HL-60/S4 treated with phorbol 12-myristate 13-acetate at 8.2 ng/mL for 4 days and 3 days (cell line): ENCODE data around the gene PFN4.
"Not testable (repeated sequence)": the region's sequence is repeated elsewhere in the genome, so short reads cannot be mapped to it uniquely, and the experiment has no call there.

Source experiments
- in situ Hi-C: fragments of 300-500 bp; cut with MboI; formaldehyde crosslinking; loops from 2 replicates; pipeline ENCODE4 v1.15.0; 2022; ENCODE audit warnings: low sequenced_read_pairs

PFN4 gene, protein sequence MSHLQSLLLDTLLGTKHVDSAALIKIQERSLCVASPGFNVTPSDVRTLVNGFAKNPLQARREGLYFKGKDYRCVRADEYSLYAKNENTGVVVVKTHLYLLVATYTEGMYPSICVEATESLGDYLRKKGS

DNA sequence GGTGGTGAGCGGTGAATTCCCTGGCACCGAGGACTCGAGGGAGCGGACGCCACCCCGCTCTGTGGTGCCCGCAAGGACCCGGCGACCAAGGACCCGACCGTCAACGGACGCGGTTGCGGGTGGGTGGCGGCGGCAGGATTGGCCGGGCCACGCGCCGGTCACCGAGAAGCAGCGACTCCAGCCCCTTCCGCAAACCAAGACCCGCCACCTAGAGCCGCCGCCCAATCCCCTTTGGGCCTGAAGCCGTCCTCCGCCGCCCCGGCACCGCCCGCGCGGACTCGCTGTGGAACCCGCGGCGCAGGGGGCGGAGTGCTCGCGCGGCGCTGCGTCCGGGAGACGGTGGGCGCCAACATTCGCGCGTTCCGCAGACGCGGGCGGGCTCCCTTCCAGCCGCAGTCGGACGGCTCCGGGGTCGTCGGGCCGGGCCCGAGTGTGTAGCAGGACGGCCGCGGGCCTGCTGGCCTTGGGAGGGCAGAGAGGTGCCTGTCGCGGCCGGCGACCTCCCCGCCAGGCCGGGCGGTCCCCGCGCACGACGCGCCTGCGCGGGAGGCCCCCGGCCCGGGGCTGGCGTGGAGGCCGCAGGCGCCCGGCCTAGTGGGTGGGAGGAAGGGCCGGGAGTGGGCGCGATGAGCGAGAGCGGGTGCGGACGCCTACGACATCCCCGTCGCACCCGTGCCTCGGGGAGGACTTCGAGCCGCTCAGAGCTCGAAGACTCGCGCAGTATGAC, at the start of gene PFN4, which contains the start of gene FAM228B:
Gene PFN4 (minus strand): TSS at position 140 of the 727 bp plus-strand sequence. CDS start 799 bp downstream, outside the sequence.
Gene FAM228B (plus strand): TSS at position 275 of the 727 bp plus-strand sequence. CDS start 893 bp downstream, outside the sequence.
- in situ Hi-C loops = no loop called here

DNA sequence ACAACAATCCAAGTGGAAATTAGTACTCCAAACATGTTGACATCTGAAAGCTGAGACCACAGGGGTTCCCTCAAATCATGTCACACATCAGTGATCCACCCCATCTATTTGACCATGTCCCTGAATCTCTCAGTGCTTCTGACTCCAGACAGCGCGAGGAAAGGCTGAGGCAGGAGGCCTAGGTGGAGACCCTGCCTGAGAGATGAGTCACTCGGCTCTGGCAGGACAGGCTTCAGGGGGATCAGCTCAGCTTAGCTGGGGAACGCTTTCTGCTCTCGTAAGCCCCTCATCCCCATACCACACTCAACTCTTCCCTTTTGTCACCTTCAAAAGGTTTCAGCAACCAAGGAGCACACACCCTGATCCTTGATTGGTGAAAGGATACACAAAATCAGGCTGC, 45.9 kb upstream of the PFN4 start:
- in situ Hi-C loops = no loop called here

DNA sequence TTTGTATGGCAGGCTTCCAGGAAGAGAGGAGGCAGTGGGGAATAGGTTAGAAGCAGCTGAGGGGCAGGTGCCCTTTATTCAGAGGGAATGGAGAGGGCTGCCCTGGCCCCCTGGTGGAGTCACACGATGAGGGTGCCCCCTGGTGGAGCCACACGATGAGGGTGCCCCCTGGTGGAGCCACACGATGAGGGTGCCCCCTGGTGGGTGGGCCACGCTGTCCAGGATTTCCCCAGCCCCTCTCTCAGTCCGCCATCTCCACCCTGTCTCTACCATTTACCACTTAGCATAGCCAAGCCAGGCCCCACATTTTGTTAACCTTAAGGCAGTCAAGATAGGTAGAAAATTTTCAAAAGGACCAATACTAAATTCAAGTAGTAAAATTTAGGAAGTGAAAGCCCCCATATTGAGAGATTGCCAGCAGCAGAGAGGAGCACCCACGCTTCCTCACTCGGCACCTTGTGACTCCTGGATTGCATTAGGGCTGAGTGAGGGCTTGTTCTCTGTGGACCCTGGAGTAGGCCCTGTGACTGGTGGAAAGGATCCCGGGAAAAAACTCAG, 41.4 kb upstream of the PFN4 start:
- in situ Hi-C loops = no loop called here

DNA sequence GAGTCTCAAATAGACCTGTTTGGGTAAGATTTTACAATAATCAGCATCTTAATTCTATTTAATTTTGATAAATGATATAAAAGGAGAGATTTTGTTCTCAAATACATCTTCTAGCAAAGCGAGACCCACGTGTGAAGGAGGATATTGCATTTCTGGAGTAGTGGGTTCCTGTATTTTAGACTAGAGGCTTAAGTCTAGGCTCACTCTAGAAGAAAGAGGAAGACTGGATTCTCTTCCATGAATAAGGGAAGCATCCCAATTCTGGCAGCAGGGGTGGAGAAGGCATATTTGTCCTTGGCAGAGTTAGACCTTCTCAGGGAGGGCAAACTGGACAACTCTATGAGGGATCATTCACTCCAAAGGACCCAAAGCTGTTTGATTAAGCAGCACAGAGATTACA, 40.5 kb upstream of the PFN4 start:
- in situ Hi-C loops = no loop called here

DNA sequence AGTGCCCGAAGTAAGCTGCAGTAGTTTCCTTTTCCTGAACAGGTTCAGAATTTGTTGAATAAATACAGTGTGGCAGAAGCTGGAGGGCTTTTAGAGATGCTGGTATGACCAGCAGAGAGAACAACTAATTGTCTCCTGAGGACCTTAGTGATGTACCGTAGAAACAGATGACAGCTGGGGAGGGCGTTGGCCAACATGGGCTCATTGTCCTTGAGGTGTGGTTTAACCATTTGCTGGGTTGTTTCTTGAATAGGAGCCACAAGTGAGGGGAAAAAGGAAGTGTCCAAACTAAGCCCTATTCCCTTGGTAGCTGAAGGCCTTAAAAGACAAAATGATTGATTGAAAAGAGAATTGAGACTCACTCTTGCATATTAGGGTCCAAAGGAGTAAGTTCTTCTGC, 40.1 kb upstream of the PFN4 start:
- in situ Hi-C loops = no loop called here

DNA sequence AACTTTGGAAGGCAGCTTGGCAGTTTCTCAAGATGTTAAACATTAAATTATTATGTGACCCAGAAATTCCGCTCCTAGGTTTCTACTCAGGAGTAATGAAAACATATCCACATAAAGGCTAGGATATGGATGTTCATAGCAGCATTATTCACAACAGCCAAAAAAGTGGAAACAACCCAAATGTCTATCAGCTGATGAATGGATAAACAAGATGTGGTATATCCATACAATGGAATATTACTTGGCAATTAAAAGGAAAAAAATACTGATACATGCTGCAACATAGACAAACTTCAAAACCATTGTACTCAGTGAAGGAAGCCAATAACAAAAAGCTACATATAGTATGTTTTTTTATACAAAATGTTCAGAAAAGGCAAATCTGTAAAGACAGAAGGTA, 39.4 kb upstream of the PFN4 start:
- in situ Hi-C loops = no loop called here

DNA sequence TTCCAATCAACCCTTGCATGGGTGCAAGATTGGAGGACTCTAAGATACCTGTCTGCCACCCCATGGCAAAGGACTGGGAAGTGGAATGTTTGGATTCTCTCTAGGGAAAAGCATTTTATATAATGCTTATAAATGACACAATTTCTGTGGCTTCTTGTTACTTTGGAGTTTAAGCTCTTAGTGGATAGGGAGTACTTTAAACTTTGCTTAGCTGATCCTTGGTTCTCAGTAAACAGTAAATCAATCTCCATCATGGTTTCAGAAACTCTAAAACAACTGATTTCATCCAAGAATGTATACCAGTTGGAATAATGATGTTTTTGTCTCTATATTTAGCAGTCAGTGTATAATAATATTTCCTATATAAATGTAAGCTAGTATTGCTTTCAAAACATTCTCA, 37.6 kb upstream of the PFN4 start:
- in situ Hi-C loops = no loop called here

DNA sequence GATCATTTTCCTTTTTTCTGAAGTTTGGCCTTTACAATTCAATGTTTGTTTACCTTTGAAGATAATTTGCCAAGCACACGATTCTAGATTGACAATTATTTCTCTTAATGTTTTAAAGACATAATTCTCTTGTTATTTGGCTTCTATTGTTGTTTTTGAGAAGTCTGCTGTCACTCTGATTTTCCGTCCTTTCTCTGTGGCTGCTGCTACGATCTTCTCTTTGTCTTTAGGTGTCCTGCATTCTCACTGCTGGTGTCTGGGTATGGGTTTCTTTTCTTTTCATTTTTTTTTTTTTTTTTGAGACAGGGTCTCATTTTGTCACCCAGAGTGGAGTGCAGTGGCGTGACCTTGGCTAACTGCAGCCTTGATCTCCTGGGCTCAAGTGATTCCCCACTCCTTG, 36.6 kb upstream of the PFN4 start:
- in situ Hi-C loops = no loop called here

DNA sequence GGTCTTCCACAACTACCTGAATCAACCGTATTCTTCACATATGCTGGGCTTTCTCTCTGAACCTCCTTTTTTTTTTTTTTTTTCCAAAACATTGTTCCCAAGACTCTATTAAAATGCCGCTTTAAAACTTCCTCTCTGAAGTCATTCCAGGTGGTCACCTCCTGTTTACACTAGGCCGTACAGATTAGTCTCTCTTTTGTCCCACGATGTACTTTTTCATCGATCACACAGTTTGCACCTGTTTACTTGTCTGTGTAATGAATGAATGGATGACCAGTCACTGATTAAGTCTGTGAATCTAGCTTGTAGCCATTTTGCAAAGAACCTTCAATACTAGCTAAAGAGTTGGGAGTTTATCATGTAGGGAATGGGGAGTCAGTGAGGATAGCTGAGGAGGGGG, 35.0 kb upstream of the PFN4 start:
- in situ Hi-C loops = no loop called here

DNA sequence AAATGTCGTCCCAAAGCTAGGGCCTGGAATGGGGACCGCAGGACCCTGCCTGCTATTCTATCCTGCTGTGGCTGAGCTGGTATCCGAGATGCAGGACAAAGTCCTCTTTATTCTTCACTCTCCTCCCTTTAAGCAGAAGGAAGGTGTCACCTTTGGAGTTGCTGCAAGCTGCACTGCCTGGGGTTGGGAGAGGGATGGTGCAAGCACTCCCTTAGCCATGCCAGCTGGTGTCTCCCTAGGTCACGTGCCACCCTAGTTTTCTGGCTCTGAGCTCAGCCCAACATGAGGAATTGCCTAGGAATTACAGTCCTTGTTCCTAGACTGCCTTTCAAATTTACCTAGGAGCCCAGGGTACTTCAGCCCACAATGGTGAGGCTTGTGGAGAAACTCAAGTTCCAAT, 30.3 kb upstream of the PFN4 start:
- in situ Hi-C loops = no loop called here

DNA sequence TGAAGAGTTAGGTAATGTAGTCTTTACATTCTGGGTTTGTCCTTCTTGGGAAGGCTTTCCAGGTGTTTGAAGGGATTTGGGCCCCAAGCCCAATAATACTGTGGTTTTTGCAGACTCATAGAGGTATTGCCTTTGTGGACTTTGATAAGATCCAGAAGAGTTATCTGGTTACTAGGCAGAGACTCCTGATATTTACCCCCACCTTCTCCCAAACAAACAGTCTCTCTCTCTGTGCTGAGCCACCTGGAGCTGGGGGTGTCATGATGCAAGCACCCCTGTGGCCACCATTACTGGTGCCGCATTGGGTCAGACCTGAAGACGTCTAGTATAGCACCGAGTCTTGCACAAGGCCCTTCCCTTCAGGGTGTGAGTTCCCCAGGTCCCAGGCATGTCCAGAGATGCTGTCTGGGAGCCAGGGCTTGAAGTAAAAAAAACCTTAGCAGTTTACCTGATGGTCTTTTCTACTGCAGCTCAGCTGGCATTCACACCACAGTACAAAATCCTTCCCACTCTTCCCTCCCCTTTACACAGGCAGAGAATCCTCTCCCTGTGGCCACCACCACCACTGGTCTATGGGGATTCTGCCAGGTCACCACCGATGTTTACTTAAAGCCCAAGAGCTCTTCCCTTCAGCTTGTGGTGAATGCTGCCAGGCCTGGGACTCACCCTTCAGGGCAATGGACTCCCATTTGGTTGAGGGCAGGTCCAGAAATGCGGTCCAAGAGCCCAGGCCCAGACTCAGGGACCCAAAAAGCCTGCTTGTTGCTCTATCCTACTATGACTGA, 29.5 kb upstream of the PFN4 start:
- in situ Hi-C loops = no loop called here

DNA sequence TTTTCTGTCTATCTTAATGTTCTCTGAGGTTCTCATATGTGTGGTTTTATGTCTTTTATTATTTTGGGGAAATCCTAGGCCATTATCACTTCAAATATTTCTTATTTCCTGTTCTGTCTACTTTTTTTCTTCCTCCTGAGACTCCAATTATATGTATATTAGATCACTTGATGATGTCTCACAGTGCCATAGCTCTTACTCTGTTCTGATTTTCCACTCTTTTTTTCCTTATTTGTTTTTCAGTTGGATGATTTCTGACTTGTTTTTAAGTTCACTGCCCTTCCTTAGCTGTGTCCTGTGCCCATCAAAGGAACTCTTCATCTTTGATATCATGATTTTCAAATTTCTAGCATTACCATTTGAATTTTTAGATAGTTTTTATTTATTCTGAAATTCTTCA, 24.2 kb upstream of the PFN4 start:
- in situ Hi-C loops = no loop called here

DNA sequence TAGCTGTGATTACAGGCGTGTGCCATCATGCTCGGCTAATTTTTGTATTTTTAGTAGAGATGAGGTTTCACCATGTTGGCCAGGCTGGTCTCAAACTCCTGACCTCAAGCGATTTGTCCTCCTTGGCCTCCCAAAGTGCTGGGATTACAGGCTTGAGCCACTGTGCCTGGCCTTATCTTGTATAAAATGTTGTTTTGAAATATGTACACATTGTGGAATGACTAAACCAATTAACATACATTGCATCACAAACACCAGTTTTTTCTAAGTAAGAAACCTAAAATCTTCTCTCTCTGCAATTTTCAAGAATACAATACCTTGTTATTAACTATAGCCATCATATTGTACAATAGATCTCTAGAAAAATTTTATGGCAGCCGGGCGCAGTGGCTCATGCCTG, 17.2 kb upstream of the PFN4 start:
- in situ Hi-C loops = not testable (repeated sequence)

DNA sequence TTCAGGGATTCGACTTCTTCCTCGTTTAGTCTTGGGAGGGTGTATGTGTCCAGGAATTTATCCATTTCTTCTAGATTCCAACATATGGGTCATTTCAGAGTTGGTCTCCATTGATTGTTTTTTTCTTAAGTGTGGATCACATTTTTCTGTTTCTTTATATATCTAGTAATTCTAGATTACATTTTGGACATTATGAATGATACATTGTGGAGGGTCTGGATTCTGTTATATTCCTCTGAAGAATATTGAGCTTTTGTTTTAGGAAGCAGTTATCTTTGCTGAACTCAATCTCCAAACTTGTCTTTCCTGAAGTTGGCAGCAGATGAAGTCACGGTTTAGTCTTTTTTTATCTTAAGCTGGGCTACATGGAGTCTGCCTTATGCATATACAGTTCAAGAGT, 9.4 kb upstream of the PFN4 start:
- in situ Hi-C loops = no loop called here

DNA sequence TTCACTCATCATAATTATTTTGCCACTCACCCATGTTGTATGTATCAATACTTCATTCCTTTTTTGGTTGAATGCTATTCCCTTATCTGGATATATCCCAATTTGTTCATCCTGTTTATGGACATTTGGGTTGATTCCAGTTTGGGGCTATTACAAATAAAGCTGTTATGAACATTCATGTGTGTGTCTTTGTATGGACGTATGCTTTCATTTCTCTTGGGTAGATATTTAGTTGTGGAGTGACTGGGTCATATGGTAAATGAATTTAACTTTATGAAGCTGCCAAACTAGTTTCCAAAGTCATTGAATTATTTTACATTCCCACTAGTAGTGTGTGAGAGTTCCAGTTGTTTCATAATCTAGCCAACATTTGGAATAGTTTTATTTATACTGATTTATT, 2.8 kb upstream of the PFN4 start:
- in situ Hi-C loops = no loop called here

DNA sequence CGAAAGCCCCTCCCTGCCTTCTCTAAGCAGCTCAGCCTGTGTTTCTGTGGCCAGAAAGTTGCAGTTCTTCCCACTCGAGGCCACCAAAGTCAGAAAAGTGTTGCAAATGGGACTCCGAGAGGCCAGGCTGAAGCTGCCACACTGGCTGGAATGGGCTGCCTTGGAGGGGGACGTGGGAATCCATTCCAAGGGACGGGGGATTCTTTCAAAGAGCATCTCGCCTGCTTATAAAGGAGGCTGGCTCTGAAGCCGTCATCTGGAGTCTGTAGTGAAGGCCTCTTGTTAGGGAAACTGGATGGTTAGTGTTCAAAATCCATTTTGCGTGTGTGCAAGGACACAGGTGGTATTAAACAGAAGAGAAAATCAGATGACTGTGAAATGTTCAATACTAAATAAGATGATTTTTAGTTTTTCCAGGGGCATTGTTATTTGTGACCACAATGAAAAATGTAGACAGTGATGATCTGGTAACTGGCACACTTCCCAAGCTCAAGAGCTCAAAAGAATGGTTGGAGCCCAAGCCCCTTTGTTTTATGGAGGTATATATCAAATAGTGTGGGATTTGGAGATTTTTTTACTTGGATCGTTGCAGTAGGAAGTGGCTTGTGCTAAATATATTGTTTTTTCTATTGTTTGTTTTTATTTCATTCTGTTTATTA, 917 bp upstream of the PFN4 start:
- in situ Hi-C loops = no loop called here

DNA sequence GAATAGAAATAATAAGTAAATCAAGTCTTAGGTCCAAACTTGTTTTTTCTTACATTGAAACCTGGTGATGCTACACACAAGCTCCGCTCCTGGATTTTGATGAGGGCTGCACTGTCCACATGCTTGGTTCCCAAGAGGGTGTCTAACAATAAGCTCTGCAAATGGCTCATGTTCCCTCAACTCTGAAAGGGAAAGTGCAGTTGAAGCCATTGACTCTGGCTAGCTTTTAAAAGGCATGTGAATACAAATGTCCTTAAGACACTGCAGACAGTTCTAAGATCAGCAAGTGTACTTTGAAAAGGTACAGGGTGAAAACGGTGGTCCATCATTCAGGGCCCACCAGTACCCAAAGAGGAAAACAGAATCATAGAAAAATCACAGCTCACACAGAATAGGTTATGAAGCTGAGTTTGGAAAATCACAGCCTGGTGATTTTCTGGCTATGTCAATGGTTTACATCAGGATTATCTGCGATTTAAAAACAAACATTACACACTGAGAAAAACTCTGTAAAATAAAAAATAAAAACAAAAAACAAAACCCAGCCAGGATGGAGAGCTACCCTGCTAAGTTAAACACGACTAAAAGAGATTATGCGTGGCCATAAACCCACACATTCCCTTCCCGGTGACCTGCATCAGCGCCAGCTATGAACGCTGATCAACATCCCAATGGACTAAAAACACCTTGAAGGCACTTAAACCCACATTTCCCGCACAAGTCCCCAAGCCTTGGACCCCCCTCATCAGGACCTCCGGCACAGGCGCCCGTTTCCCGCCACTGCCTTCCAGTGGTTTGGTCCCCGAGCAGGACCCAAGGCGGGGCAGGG, 554 bp downstream of the PFN4 start:
- in situ Hi-C loops = no loop called here

DNA sequence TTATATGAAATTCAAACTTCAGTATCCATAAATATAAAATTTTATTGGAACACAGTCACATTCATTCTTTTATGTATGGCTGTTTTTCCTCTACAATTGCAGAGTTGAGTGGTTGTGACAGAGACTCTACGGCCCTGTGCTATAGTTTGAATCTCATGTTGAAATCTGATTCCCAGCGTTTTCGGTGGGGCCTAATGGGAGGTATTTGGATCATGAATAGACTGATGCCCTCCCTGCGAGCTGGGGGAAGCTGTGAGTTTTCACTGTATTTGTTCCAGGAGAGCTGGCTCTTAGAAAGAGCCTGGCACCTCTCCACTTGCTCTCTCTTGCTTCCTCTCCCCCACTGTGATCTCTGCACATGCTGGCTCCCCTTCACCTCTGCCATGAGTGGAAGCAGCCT, 1.7 kb downstream of the PFN4 start:
- in situ Hi-C loops = no loop called here

DNA sequence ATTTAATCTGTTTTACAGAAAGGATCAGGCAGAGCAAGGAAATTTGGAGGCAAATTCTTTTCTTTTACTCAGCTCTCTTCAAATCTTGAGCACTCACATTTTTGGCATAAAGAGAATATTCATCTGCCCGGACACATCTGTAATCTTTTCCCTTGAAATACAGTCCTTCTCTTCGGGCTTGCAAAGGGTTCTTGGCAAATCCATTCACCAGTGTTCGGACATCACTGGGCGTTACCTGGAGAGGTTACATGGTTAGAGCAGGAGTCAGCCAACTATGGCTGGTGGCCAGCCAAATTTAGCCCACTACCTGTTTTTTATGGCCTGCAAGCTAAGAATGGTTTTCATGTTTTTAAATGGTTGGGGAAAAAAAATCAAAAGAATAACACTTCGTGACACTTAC, 2.1 kb downstream of the PFN4 start:
- in situ Hi-C loops = no loop called here

DNA sequence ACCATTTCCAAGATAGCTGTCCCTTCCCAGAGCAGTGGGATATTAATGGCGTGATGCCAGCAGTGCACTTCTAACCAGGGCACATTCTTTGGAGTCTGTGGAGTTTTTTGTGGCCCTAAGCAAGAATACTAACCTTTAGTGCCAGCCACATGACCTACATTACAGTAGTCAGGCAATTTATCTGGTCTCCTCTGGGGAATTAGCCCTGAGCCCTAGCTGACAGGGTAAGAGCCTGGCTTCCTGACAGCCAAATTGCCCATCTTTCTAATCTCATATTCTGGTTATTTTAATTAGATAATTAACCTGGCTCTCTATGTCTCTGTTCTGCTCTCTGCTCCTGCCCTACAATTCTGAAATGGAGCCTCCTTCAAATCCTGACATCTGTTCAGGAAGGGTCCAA, 5.2 kb downstream of the PFN4 start:
- in situ Hi-C loops = no loop called here
